Measurements from ENCODE around the gene SGMS1. TPM values are rescaled to one million over a fixed set of nuclear protein-coding genes. Genes with fewer than 3 reads are reported as not detected.

The SGMS1 gene
- total and polyA plus RNA-seq, 2 donors (not counting 1 experiment from before 2014, with no cell fraction given), result 39.9 to 82.1 TPM

DNA sequence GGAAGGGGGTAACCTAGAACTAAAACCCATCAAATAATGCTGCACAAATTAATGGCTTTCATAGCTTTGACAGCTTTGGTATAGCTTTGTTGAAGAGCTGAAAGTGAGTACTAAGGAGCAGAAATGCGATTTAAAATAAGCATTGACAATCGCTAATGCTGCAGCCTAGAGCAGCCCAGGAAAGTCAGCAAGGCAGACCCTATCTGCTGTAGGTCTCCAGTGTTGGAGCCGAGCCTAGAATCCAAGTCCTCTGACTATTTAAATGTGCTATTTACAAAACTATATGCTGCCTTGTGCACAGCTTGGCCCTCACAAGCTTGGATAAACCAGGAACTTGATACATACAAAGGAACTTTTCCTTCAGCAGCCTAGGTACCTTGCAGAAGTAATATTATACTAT, 307.6 kb downstream of the SGMS1 start:
- DNase-seq (ENCODE audit: low read depth in 2 of 2), result no peak
- no peak overlapping the region for H3K4me3 ChIP-seq (replicated peaks in 1 of 4; ENCODE audit: control extremely low read depth in 1 of 4, insufficient read depth in 1 of 4, low read depth in 3 of 4, low read length in 4 of 4)
- TF ChIP-seq, protein P1, sequence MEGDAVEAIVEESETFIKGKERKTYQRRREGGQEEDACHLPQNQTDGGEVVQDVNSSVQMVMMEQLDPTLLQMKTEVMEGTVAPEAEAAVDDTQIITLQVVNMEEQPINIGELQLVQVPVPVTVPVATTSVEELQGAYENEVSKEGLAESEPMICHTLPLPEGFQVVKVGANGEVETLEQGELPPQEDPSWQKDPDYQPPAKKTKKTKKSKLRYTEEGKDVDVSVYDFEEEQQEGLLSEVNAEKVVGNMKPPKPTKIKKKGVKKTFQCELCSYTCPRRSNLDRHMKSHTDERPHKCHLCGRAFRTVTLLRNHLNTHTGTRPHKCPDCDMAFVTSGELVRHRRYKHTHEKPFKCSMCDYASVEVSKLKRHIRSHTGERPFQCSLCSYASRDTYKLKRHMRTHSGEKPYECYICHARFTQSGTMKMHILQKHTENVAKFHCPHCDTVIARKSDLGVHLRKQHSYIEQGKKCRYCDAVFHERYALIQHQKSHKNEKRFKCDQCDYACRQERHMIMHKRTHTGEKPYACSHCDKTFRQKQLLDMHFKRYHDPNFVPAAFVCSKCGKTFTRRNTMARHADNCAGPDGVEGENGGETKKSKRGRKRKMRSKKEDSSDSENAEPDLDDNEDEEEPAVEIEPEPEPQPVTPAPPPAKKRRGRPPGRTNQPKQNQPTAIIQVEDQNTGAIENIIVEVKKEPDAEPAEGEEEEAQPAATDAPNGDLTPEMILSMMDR (conservative IDR thresholded peaks at IDR 0.05 in 1 of 2, IDR thresholded peaks at IDR 0.05 in 1 of 2; ENCODE audit: low read depth in 1 of 2, low read length in 2 of 2), result no peak
- no peak for TF ChIP-seq EZH2 (IDR thresholded peaks at IDR 0.05; ENCODE audit: low read length, missing control alignments)

DNA sequence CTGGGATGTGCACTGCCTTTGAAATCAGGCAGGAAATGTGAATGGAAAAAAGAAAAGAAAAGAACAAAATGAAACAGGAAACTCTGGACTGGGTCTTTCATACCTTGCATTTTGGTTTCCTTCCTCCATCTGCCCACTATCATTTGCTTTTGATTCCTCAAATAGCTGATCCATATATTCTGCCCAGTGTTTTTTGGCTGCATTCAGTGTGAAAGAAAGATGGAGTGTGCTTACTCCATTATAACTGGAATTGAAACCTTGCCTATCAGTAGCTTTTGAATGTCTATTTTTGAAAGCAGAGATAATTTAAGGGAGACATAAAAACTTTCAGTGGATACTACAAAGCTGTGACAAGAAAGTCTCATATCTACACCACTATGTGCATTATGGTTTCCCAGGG, 308.3 kb downstream of the SGMS1 start:
- Histone ChIP-seq H4K20me1 (ENCODE audit: control insufficient read depth, extremely low read depth, insufficient read depth, low read length) (no peaks in the 10 kb centered on the region), H3K27me3 (ENCODE audit: control insufficient read depth, insufficient read depth, low read length) (no peaks in the 10 kb centered on the region), H3K4me2 (ENCODE audit: extremely low read depth, insufficient read depth, low read length) (no peak overlapping the region), H3K4me3 (replicated peaks in 1 of 4; ENCODE audit: control extremely low read depth in 1 of 4, insufficient read depth in 1 of 4, low read depth in 3 of 4, low read length in 4 of 4) (no peak overlapping the region), H3K79me2 (ENCODE audit: control insufficient read depth, insufficient read depth, low read length) (peaks cover 7% of the 10 kb centered on the region), H3K4me1 (ENCODE audit: control insufficient read depth, extremely low read depth, insufficient read depth, low read length) (peaks cover 4% of the 10 kb centered on the region), H3K9me3 (ENCODE audit: control insufficient read depth, insufficient read depth, low read depth, low read length) (no peaks in the 10 kb centered on the region), H2AFZ (ENCODE audit: low read length) (no peak overlapping the region), H3K27ac (ENCODE audit: insufficient read depth, low read length) (no peak overlapping the region), H3K36me3 (ENCODE audit: control insufficient read depth, insufficient read depth, low read length) (peaks cover 5% of the 10 kb centered on the region), H3K9ac (ENCODE audit: insufficient read depth, low read length) (no peak overlapping the region)
- DNase-seq (ENCODE audit: low read depth in 2 of 2), result no peak
- TF ChIP-seq, protein P1 (conservative IDR thresholded peaks at IDR 0.05 in 1 of 2, IDR thresholded peaks at IDR 0.05 in 1 of 2; ENCODE audit: low read depth in 1 of 2, low read length in 2 of 2), result no peak
- no peak for TF ChIP-seq EZH2 (IDR thresholded peaks at IDR 0.05; ENCODE audit: low read length, missing control alignments)

More for the DNA sequence above, 307.6 kb downstream of the SGMS1 start:
- Histone ChIP-seq H4K20me1 (ENCODE audit: control insufficient read depth, extremely low read depth, insufficient read depth, low read length) (no peaks in the 10 kb centered on the region), H2AFZ (ENCODE audit: low read length) (no peak overlapping the region), H3K36me3 (ENCODE audit: control insufficient read depth, insufficient read depth, low read length) (no peaks in the 10 kb centered on the region), H3K9me3 (ENCODE audit: control insufficient read depth, insufficient read depth, low read depth, low read length) (no peaks in the 10 kb centered on the region), H3K9ac (ENCODE audit: insufficient read depth, low read length) (no peak overlapping the region), H3K27ac (ENCODE audit: insufficient read depth, low read length) (no peak overlapping the region), H3K4me2 (ENCODE audit: extremely low read depth, insufficient read depth, low read length) (no peak overlapping the region), H3K79me2 (ENCODE audit: control insufficient read depth, insufficient read depth, low read length) (peaks cover 7% of the 10 kb centered on the region), H3K27me3 (ENCODE audit: control insufficient read depth, insufficient read depth, low read length) (no peaks in the 10 kb centered on the region), H3K4me1 (ENCODE audit: control insufficient read depth, extremely low read depth, insufficient read depth, low read length) (peaks cover 4% of the 10 kb centered on the region)

DNA sequence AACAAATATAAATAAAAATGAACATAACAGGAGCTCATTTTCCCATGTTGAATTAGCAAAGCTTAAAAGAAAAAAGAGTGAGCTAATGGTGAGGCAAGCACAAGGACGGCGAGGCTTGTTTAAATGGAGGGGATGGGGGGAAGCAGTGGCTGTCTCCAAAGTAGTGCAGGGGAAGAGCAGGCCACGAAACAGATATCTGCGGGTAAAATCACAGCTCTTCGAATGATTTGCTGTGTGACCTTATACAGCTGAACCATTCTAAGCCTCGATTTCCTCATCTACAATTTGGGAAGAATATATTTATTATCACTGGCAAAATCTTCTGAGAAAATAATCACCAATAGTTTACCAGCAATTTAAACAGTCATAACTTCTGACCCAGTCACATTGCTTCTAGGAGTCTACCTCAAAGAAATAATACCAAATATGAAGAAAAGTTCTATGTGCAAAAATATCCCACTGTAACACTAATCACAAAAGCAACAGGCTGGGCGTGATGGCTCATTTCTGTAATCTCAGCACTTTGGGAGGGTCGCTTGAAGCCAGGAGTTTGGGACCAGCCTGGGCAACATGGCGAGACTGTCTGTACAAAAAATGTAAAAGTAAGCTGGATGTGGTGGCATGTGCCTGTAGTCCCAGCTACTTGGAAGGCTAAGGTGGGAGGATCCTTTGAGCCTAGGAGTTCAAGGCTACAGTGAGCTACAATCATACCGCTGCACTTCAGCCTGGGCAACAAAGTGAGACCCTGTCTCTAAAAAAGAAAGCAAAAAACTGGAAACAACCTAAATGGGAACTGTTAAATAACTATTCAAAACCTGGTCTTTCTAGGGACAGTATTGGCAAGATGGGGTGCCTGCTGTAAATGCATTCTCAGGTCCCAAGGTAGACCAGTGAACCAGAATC, 309.3 kb downstream of the SGMS1 start:
- H3K4me1 ChIP-seq (ENCODE audit: control insufficient read depth, extremely low read depth, insufficient read depth, low read length), result peaks cover 4% of the 10 kb centered on the region
- H3K4me2 ChIP-seq (ENCODE audit: extremely low read depth, insufficient read depth, low read length), result no peak overlapping the region
- TF ChIP-seq, protein P1 (conservative IDR thresholded peaks at IDR 0.05 in 1 of 2, IDR thresholded peaks at IDR 0.05 in 1 of 2; ENCODE audit: low read depth in 1 of 2, low read length in 2 of 2), result no peak
- no peak for TF ChIP-seq EZH2 (IDR thresholded peaks at IDR 0.05; ENCODE audit: low read length, missing control alignments)
- H3K9ac ChIP-seq (ENCODE audit: insufficient read depth, low read length), result no peak overlapping the region
- no peak overlapping the region for H3K4me3 ChIP-seq (replicated peaks in 1 of 4; ENCODE audit: control extremely low read depth in 1 of 4, insufficient read depth in 1 of 4, low read depth in 3 of 4, low read length in 4 of 4)
- peaks cover 7% of the 10 kb centered on the region for H3K79me2 ChIP-seq (ENCODE audit: control insufficient read depth, insufficient read depth, low read length)
- no peak overlapping the region for H2AFZ ChIP-seq (ENCODE audit: low read length)
- H3K27me3 ChIP-seq (ENCODE audit: control insufficient read depth, insufficient read depth, low read length), result no peaks in the 10 kb centered on the region
- peaks cover 5% of the 10 kb centered on the region for H3K36me3 ChIP-seq (ENCODE audit: control insufficient read depth, insufficient read depth, low read length)
- DNase-seq (ENCODE audit: low read depth in 2 of 2), result no peak
- no peaks in the 10 kb centered on the region for H3K9me3 ChIP-seq (ENCODE audit: control insufficient read depth, insufficient read depth, low read depth, low read length)
- no peak overlapping the region for H3K27ac ChIP-seq (ENCODE audit: insufficient read depth, low read length)
- no peaks in the 10 kb centered on the region for H4K20me1 ChIP-seq (ENCODE audit: control insufficient read depth, extremely low read depth, insufficient read depth, low read length)
